ENCODE measurements around the gene KLK5.
A peak's percentile ranks its signal among the peaks of the same experiment; 100 is the strongest.
"Not testable (repeated sequence)": the region's sequence is repeated elsewhere in the genome, so short reads cannot be mapped to it uniquely, and the experiment has no call there.

The KLK5 gene

GRCh38 chr19:50922317-50922853, 30.5 kb downstream of the KLK5 start:
- peak; percentile 45 to 84 for DNase-seq (ENCODE audit: low read depth in 1 of 2, low spot score in 1 of 2)

DNA sequence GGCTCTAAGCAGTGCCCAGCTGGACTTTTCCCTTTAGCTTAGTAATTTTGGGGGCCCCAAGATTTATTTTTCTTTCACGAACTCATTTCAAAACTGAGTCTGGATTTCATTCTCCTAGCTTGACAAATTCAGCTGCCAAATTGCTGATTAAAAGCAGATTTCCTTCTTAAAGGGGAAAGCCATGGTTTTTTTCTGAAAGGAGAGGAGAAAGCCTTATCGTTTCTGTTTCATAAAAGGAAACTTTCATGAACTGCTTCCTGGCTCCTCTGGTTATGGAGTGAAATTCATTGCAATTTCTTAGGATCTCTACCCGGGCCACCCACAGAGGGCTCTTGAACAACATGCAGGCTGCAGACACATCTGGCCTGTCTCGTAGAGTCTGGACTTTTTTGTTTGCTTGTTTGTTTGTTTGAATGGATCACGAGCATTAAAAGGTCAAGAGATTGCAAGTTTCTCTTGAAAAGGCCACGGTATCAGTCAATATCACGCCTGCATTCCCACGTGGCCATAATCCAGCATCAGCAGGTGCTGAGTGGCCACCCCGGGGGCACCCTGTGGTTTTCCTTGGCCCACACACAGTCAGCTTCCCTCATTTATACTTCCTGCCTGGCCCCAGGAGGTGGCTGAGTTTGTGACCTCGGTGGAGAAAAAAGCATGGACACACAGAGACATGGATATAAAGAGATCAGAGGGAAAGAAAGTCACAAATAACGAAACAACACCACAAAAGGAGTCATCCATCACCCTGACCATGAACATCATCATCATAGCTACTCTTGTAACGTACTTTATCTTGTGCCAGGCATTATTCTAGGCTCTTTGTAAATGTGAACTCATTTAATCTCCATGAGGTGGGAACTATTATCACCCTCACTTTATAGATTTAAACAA, 31.2 kb downstream of the KLK5 start:
- no peak for DNase-seq (ENCODE audit: low read depth in 1 of 2, low spot score in 1 of 2)

- DNase-seq (ENCODE audit: low read depth in 1 of 2, low spot score in 1 of 2) = no peak
Measured at GRCh38 chr19:50916069-50916468, 36.8 kb downstream of the KLK5 start.

GRCh38 chr19:50912727-50913716, 39.8 kb downstream of the KLK5 start:
- DNase-seq (ENCODE audit: low read depth in 1 of 2, low spot score in 1 of 2) = no peak

DNA sequence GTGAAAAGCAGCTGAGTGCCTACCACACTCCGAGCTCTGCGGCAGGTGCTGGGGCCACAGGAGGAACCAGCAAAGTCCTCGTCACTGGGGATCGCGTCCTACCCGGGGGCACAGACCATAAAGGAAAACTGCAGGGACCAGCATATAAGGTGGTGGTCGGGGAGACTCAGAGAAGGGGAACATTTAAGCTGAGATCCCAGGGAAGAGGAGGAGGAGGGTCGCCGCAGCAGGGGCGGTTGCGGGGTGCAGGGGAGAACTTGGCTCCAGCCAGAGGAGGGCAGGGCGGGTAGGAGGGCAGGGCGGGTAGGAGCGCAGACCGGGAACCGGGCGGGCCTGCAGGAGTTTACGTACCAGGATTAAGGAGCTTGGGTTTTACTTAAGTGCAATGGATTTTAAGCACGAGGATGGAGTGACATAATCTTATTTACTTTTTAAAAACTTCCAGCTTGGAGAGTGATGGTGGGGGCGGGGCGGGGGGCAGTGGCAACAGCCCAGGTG, 40.7 kb downstream of the KLK5 start:
- DNase-seq (ENCODE audit: low read depth in 1 of 2, low spot score in 1 of 2) = no peak

GRCh38 chr19:50911206-50912101, 41.4 kb downstream of the KLK5 start, which contains the start of gene KLK4:
Gene KLK4 (minus strand): TSS chr19:50911395. CDS start chr19:50910738, 657 bp downstream.
- DNase-seq (ENCODE audit: low read depth in 1 of 2, low spot score in 1 of 2) = no peak

DNA sequence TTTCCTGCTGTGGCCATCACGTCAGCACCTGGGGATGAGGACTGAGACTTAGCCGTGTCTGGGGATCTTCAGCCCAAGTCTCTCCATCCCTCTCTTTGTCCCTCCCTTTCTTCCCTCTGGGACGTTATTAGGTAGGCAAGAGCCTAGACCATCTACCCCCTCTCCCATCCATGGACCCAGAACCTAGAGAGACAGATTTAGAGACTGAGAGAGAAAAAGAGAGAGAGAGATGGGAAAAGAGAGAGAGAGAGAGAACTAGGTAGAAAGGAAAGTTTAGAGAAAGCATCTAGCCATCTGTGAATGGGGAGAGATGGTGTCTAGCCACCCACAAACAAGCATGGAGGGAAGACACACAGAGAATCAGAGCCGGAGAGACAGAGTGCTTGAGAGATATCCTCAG, 42.1 kb downstream of the KLK5 start:
- DNase-seq (ENCODE audit: low read depth in 1 of 2, low spot score in 1 of 2) = no peak

DNA sequence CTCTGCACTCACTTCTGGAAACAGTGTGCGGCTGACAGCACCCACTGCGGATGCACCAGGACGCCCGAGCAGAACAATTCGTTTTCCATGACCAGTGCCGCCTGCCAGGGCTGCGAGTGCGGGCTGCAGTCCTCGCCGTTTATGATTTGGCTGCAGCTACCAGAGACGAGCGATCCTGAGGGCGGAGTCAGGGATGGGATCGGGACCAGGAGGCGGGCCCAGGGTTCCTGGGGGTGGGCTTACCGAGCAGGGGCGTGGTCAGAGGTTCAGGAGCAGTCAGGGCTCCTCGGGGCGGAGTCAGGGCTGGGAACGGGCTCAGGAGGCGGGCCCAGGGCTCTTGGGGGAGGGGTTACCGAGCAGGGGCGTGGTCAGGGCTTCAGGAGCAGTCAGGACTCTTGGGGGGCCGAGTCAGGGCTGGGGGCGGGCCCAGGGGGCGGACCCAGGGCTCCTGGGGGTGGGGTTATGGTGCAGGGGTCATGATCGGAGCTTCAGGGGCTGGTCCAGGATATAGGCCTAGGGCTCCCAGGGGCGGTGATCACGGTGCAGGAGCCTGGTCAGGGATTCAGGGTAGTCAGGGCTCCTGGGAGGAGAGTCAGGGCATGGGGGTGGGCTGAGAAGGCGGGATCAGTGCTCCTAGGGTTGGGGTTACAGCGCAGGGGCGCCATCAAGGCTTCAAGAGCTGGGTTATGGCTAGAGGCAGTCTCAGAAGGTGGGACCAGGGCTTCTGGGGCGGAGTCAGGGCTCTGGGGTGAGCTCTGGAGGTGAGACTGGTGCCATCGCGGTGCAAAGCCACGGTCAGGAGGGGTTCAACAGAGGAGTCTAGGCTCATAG, 43.4 kb downstream of the KLK5 start:
- peak in 1 of 2 donors; percentile 15 for DNase-seq (ENCODE audit: low read depth in 1 of 2, low spot score in 1 of 2)

- no peak for DNase-seq (ENCODE audit: low read depth in 1 of 2, low spot score in 1 of 2)
Measured at GRCh38 chr19:50908336-50908735, 44.5 kb downstream of the KLK5 start.

GRCh38 chr19:50906217-50906616, 46.6 kb downstream of the KLK5 start:
- no peak for DNase-seq (ENCODE audit: low read depth in 1 of 2, low spot score in 1 of 2)

DNA sequence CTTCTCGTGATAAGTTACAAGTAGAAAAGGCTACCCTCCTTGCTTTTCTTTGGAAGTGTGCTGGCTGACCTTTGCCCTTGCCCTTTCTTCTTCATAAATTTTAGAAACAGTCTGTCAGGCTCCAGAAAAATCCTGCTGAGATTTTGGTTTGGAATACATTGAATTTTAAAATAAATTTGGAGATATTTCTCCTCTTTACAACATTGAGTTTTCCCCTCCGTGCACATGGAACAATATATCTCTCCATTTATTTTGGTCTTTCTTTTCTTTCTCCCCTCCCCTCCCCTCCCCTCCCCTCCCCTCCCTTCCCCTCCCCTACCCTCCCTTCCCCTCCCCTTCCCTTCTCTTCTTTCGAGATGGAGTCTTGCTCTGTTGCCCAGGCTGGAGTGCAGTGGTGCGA, 50.2 kb downstream of the KLK5 start:
- DNase-seq (ENCODE audit: low read depth in 1 of 2, low spot score in 1 of 2) = no peak

- no peak for DNase-seq (ENCODE audit: low read depth in 1 of 2, low spot score in 1 of 2)
Measured at GRCh38 chr19:50899569-50899968, 53.3 kb downstream of the KLK5 start.

- DNase-seq (ENCODE audit: low read depth in 1 of 2, low spot score in 1 of 2) = no peak
Measured at GRCh38 chr19:50898018-50898417, 54.8 kb downstream of the KLK5 start.

DNA sequence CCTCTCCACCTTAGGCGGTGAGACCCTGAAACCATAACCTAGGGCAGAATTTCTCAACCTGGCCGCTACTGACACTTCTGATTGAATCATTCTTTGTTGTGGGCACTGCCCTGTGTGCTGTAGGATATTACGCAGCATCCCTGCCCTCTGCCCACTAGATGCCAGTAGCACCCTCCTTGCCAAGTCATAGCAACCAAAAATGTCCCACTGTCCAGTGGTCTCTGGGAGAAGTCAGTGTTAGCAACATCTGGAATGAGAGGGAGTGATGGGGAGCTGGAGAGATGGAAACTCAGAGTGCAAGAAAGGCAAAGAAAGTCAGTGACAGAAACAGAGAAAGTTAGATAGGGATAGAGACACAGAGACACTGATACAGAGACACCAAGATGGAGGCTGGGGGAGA, 55.2 kb downstream of the KLK5 start:
- DNase-seq (ENCODE audit: low read depth in 1 of 2, low spot score in 1 of 2) = no peak

- no peak for DNase-seq (ENCODE audit: low read depth in 1 of 2, low spot score in 1 of 2)
Measured at GRCh38 chr19:50897191-50897607, 55.6 kb downstream of the KLK5 start.

GRCh38 chr19:50896591-50897190, 56.1 kb downstream of the KLK5 start:
- DNase-seq (ENCODE audit: low read depth in 1 of 2, low spot score in 1 of 2) = no peak

DNA sequence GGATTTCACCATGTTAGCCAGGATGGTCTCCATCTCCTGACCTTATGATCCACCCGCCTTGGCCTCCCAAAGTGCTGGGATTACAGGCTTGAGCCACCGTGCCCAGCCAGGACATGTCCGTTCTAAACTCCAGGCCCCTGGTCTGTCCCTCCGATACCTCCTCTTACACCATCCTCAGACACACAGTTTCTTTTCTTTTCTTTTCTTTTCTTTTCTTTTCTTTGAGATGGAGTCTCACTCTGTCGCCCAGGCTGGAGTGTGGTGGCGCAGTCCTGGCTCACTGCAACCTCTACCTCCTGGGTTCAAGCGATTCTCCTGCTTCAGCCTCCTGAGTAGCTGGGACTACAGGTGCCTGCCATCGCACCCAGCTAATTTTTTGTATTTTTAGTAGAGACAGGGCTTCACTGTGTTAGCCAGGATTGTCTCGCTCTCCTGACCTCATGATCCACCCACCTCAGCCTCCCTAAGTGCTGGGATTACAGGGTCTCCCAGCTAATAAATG, 56.7 kb downstream of the KLK5 start:
- DNase-seq (ENCODE audit: low read depth in 1 of 2, low spot score in 1 of 2) = not testable (repeated sequence)

- no peak for DNase-seq (ENCODE audit: low read depth in 1 of 2, low spot score in 1 of 2)
Measured at GRCh38 chr19:50894478-50895356, 58.1 kb downstream of the KLK5 start.
